ENCODE measurements around the gene OR56A1.

GRCh38 chr11:6030708-6031405 is at the start of gene OR56A1:
- TF ChIP-seq POLR2A (IDR thresholded peaks at IDR 0.05) = no peak
- no peak for TF ChIP-seq CTCF (IDR thresholded peaks at IDR 0.05)

Measured in prostate gland (tissue), 2 donors.